IMR-90 (cell line): ENCODE data around the gene ZNF665. TPM values are rescaled to one million over a fixed set of nuclear protein-coding genes. Genes with fewer than 3 reads are reported as not detected.

Experiments
- polyA plus RNA-seq, 3 experiments: library from polyadenylated mRNA; depleted of rRNA; stranded (reverse); fragments of >200 nt; gene quantifications; 2 replicates each; pipeline ENCODE4 v1.2.3, GENCODE V29; 2012; ENCODE audit warnings: low replicate concordance in 1 of 3
- total RNA-seq: library from RNA; depleted of rRNA; stranded (reverse); fragments of >200 nt; gene quantifications from 2 replicates; pipeline ENCODE4 v1.2.3, GENCODE V29; 2012; rRNA removed

ZNF665 gene
- total and polyA plus RNA-seq, 2 of the 4 experiments (the other 2 are of a cell fraction): 2.0 to 3.0 TPM

Other genes starting within 250 kb of the ZNF665 start
- gene ZNF816, start 230.5 kb downstream of the ZNF665 start, total RNA-seq: 10.0 and 12.0 TPM in 2 replicates
- 1.2 and 1.6 TPM in 2 replicates for gene ZNF816, start 230.5 kb downstream of the ZNF665 start, polyA plus RNA-seq (2012; rRNA removed)
- not detected in 2 replicates for gene ERVV-1, start 179.4 kb downstream of the ZNF665 start, total RNA-seq
- not detected in 2 replicates for gene ERVV-1, start 179.4 kb downstream of the ZNF665 start, polyA plus RNA-seq (2012; rRNA removed)
- not detected in 2 replicates for gene ERVV-2, start 148.6 kb downstream of the ZNF665 start, total RNA-seq
- gene ERVV-2, start 148.6 kb downstream of the ZNF665 start, polyA plus RNA-seq (2012; rRNA removed): not detected in 2 replicates
- gene ZNF160, start 89.9 kb downstream of the ZNF665 start, total RNA-seq: 26.9 and 30.8 TPM in 2 replicates
- 16.4 and 22.6 TPM in 2 replicates for gene ZNF160, start 89.9 kb downstream of the ZNF665 start, polyA plus RNA-seq (2012; rRNA removed)
- 7.7 and 7.8 TPM in 2 replicates for gene ZNF415, start 60.4 kb downstream of the ZNF665 start, total RNA-seq
- gene ZNF415, start 60.4 kb downstream of the ZNF665 start, polyA plus RNA-seq (2012; rRNA removed): 3.9 and 4.2 TPM in 2 replicates
- gene ZNF347, start 34.3 kb downstream of the ZNF665 start, total RNA-seq: 8.9 and 13.4 TPM in 2 replicates
- gene ZNF347, start 34.3 kb downstream of the ZNF665 start, polyA plus RNA-seq (2012; rRNA removed): 2.3 and 2.8 TPM in 2 replicates
- gene ZNF677, start 61.5 kb upstream of the ZNF665 start, total RNA-seq: 7.0 and 7.5 TPM in 2 replicates
- gene ZNF677, start 61.5 kb upstream of the ZNF665 start, polyA plus RNA-seq (2012; rRNA removed): 6.0 and 6.8 TPM in 2 replicates
- gene VN1R2, start 64.9 kb upstream of the ZNF665 start, total RNA-seq: not detected in 2 replicates
- not detected in 2 replicates for gene VN1R2, start 64.9 kb upstream of the ZNF665 start, polyA plus RNA-seq (2012; rRNA removed)
- not detected in 2 replicates for gene VN1R4, start 74.4 kb upstream of the ZNF665 start, total RNA-seq
- not detected in 2 replicates for gene VN1R4, start 74.4 kb upstream of the ZNF665 start, polyA plus RNA-seq (2012; rRNA removed)
- 9.5 and 13.1 TPM in 2 replicates for gene ZNF845, start 140.4 kb upstream of the ZNF665 start, total RNA-seq
- gene ZNF845, start 140.4 kb upstream of the ZNF665 start, polyA plus RNA-seq (2012; rRNA removed): 0.79 and 1.2 TPM in 2 replicates
- gene ZNF525, start 172.3 kb upstream of the ZNF665 start, total RNA-seq: 4.5 and 6.7 TPM in 2 replicates
- gene ZNF525, start 172.3 kb upstream of the ZNF665 start, polyA plus RNA-seq (2012; rRNA removed): 1.3 and 1.4 TPM in 2 replicates
- gene ZNF765, start 201.8 kb upstream of the ZNF665 start, total RNA-seq: 18.1 and 19.2 TPM in 2 replicates
- gene ZNF765, start 201.8 kb upstream of the ZNF665 start, polyA plus RNA-seq (2012; rRNA removed): 1.5 and 2.3 TPM in 2 replicates
- gene ZNF761, start 238.6 kb upstream of the ZNF665 start, total RNA-seq: 21.9 and 26.1 TPM in 2 replicates
- gene ZNF761, start 238.6 kb upstream of the ZNF665 start, polyA plus RNA-seq (2012; rRNA removed): 6.1 and 7.9 TPM in 2 replicates